Spleen (tissue), 7 donors: ENCODE data around the gene RPLP1.

Experiments
- CTCF ChIP-seq, 11 experiments: fragments of 200-600 bp in 7 of 11; fragments of 450-650 bp in 4 of 11; sonication (generic) in 4 of 11; IDR thresholded peaks in 8 of 11; conservative IDR thresholded peaks in 3 of 11; 1 replicate in 7 of 11; 2 replicates in 4 of 11; pipeline versions ENCODE4 v1.4.0 to v1.8.0; 2016 to 2021; ENCODE audit warnings: antibody characterized with exemption in 11 of 11, inconsistent platforms in 4 of 11, mild to moderate bottlenecking in 1 of 11
- POLR2A ChIP-seq, 3 donors: fragments of 450-650 bp; IDR thresholded peaks; one replicate each; pipeline ENCODE4 v1.5.1; 2017; ENCODE audit warnings: antibody characterized with exemption in 3 of 3, mild to moderate bottlenecking in 1 of 3
- POLR2AphosphoS5 ChIP-seq, 3 donors: sonication (generic); formaldehyde crosslinking; IDR thresholded peaks; one replicate each; pipeline ENCODE4 v1.5.1; 2017; ENCODE audit warnings: antibody characterized with exemption in 3 of 3
- donor health status: DM: no; HTN: no; CAD: no; lungs with moderate emphysema.
- donor health status: DM: no; HTN: no; CAD: no.
- donor health status: DM: no; HTN: no; CAD: no.

- no peak for TF ChIP-seq POLR2A (IDR thresholded peaks at IDR 0.05)
- peak in 10 of 11 experiments; percentile 25 to 84 (median 66) for TF ChIP-seq CTCF (IDR thresholded peaks at IDR 0.05 in 8 of 11, conservative IDR thresholded peaks at IDR 0.05 in 3 of 11)
- no peak for TF ChIP-seq POLR2AphosphoS5 (IDR thresholded peaks at IDR 0.05)
These were observed 25.7 kb downstream of the RPLP1 start for GRCh38 chr15:69478259-69478781.
